IPS DF 6.9 (cell line): ENCODE data around the gene RETREG1.

ENCODE experiments used
- DNase-seq: peaks from one replicate; pipeline ENCODE4 v3.0.0-alpha.2; 2013; ENCODE audit warnings: low read depth, low spot score
- H3K27ac ChIP-seq: one replicate; pipeline ENCODE4 v1.5.1; 2013; ENCODE audit warnings: low read length, control low read depth
- H3K27me3 ChIP-seq: 2 replicates; pipeline ENCODE4 v1.6.1; 2013; ENCODE audit warnings: mild to moderate bottlenecking, low read length; ENCODE audit not compliant: control insufficient read depth, insufficient read depth
- H3K36me3 ChIP-seq: 2 replicates; pipeline ENCODE4 v1.6.1; 2013; ENCODE audit warnings: low read length; ENCODE audit not compliant: control insufficient read depth, insufficient read depth
- H3K4me1 ChIP-seq: 2 replicates; pipeline ENCODE4 v1.6.1; 2013; ENCODE audit warnings: low read length; ENCODE audit not compliant: control insufficient read depth, insufficient read depth
- H3K4me3 ChIP-seq: 2 replicates; pipeline ENCODE4 v1.5.1; 2013; ENCODE audit warnings: mild to moderate bottlenecking, low read length
- H3K9me3 ChIP-seq: 2 replicates; pipeline ENCODE4 v1.6.1; 2013; ENCODE audit warnings: low read length, inconsistent platforms; ENCODE audit not compliant: control insufficient read depth, insufficient read depth
- WGBS: extraction: QIAGEN DNeasy Blood & Tissue Kit; methylation state at CpG from one replicate; pipeline ENCODE4 v1.1.7; 2013; ENCODE audit warnings: mixed read lengths, missing lambda C conversion rate; ENCODE audit not compliant: insufficient read length, insufficient coverage; 5-methylcytosine and 5-hydroxymethylcytosine counted together

The RETREG1 gene

DNA sequence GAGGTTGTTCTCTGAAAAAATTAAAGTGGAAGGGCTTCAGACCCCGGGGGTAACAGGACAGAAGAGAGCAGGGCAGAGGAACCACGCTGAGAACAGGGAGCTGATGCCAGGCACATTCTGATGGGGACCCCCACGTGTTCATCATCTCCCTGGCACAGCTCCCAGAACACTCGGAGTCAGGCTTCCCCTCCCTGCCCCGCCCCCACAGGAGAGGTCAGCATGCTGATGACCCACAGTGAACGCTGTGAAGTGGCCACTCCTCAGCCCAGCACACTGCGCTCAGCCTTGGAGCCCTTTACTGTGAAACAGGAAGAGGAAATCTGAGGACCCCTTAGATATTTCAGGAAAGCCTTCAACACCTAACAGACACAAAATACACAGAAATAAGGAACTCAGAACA lies 16.4 kb downstream of the RETREG1 start:
- no CpG with 5 or more reads among the region's 7 CpGs for WGBS
- no peak for DNase-seq
- Histone ChIP-seq H3K27me3 (no peaks in the 10 kb centered on the region), H3K9me3 (no peaks in the 10 kb centered on the region), H3K27ac (no peak overlapping the region), H3K4me3 (no peak overlapping the region), H3K4me1 (no peaks in the 10 kb centered on the region), H3K36me3 (no peaks in the 10 kb centered on the region)

DNA sequence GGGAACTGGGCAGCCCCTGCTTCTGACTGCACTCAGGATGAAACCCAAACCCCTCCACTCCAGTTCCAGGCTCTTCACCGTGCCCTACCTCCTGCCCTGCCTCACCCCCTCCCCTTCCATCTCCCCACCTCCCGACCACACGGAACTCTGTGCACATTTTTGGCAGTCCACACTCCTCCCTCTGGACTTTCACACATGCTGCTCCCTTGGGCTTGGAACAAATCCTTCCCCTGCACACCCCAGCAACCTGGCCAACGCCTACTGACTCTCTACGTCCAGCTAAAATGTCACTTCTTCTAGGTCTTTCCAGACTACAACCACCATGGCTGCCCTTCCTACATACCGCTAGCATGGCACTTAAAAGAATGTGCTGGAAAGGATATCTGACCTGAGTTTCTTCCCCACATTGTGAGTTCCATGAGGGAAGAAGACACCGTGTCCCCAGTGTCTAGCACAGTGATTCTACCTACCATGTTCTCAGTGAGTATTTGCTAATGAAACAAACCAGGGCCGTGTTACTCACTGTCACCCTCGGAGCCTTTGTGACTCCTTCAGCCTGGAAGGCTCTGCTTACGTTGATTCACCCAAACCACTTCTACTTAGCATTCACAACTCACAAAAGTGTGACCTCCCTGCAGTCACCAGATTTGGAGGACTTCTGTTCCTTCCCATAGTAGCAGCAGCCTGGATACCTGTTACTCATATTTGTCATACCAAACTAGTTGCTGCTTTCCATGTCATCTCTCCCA lies 18.7 kb downstream of the RETREG1 start:
- WGBS = no CpG with 5 or more reads among the region's 10 CpGs
- no peak overlapping the region for H3K4me3 ChIP-seq
- DNase-seq = no peak
- no peaks in the 10 kb centered on the region for H3K36me3 ChIP-seq
- no peaks in the 10 kb centered on the region for H3K27me3 ChIP-seq
- H3K27ac ChIP-seq = no peak overlapping the region
- no peaks in the 10 kb centered on the region for H3K9me3 ChIP-seq
- H3K4me1 ChIP-seq = peaks cover 1% of the 10 kb centered on the region; the same call in 1 of the 2 replicates

DNA sequence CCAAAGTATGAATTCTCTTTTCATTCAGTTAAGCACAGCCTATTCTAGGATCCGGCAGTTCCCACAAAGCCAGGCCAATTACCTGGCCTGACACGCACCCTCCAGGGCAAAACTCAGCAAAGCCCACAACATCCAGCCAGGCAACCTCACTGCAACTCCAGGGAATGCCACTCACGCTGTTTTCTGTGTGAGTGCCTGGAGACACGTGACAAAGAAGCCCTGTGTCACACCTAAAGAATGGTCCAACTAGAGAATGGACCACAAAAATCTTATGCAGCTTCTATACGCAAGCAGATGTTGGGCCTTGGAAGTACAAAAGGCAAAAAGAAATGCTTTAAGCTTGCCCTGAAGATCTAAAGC lies 20.2 kb downstream of the RETREG1 start:
- H3K27me3 ChIP-seq = no peaks in the 10 kb centered on the region
- H3K36me3 ChIP-seq = no peaks in the 10 kb centered on the region
- H3K9me3 ChIP-seq = no peaks in the 10 kb centered on the region
- no CpG with 5 or more reads among the region's 5 CpGs for WGBS
- H3K4me3 ChIP-seq = no peak overlapping the region
- H3K4me1 ChIP-seq = peaks cover 2% of the 10 kb centered on the region; the same call in 1 of the 2 replicates
- H3K27ac ChIP-seq = no peak overlapping the region
- no peak for DNase-seq

DNA sequence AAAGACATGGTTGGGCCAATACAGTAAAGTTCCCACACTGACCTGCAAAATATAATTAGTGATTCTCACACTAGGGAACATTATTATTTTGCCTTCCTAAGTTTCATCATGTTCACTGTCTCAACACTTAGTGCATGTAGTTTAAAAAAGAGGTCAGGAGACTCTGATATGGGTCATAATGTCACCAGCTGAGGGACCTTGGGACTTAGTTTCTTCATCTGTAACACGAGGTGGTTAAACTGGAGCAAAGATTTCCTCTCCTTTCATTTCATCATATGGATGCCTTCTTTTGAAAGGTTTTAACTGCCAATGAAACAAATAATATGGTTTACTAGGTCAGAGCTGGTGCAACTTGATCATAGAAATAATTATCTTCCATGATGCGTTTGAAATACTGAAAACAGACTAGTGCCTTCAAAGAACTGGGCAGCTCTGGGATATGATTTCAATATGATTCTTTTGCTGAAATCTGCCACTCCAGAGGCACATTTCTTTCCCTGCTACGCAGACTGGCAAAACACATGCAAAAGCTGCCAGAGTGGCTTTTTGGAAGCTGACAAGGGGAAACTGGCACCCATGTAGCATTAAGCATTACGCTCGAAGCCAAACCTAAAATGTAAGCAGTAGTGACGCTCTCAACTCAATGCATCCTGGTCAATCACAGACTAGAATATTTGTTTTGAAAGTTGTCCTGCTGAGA lies 20.8 kb downstream of the RETREG1 start:
- H3K9me3 ChIP-seq = no peaks in the 10 kb centered on the region
- no peak overlapping the region for H3K27ac ChIP-seq
- H3K27me3 ChIP-seq = no peaks in the 10 kb centered on the region
- no CpG with 5 or more reads among the region's 6 CpGs for WGBS
- H3K4me3 ChIP-seq = no peak overlapping the region
- no peaks in the 10 kb centered on the region for H3K36me3 ChIP-seq
- no peak for DNase-seq
- H3K4me1 ChIP-seq = peaks cover 2% of the 10 kb centered on the region; the same call in 1 of the 2 replicates

DNA sequence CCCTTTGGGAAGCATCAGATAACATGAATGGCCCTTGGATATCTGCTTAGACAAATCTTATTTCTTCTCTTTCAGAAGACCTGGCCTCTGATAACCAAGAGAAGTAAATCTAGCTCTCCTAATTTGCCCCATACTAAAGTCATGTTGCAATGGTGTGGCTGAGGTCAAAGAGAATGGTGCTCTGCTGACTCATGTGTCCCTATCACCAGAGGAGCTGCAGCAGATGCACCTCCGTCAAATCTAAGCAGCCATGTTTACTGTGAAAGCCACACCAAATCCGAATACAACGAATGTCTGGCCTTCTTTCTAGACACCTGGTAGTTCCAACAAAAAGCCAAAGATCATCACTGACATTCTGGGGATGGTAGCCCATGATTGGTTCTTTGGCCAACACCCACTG lies 23.2 kb downstream of the RETREG1 start:
- no CpG with 5 or more reads among the region's 3 CpGs for WGBS
- peaks cover 2% of the 10 kb centered on the region; the same call in 1 of the 2 replicates for H3K4me1 ChIP-seq
- no peak for DNase-seq
- H3K9me3 ChIP-seq = no peaks in the 10 kb centered on the region
- H3K4me3 ChIP-seq = no peak overlapping the region
- no peak overlapping the region for H3K27ac ChIP-seq
- no peaks in the 10 kb centered on the region for H3K36me3 ChIP-seq
- no peaks in the 10 kb centered on the region for H3K27me3 ChIP-seq

DNA sequence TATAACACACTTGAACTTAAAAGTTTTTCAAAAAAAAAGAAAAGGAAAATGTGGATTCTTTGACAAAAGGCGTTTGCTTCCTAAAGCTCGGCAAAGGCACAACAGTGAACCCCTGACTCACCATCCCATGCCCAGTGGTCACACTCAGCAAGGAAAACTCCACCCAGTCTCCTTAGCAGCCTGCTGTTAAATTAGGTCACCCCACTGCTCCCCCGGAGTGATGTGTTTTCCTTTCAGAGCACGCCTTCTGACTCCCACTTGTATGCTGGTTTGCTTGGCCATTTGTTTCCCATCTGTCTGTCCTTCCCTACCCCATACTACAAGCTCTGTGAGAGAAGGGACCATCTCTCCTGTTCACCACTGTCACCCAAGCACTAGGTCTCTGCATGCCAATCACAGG lies 23.8 kb downstream of the RETREG1 start:
- Histone ChIP-seq H3K9me3 (no peaks in the 10 kb centered on the region), H3K4me3 (no peak overlapping the region), H3K36me3 (no peaks in the 10 kb centered on the region), H3K4me1 (peaks cover 2% of the 10 kb centered on the region; the same call in 1 of the 2 replicates), H3K27me3 (no peaks in the 10 kb centered on the region), H3K27ac (no peak overlapping the region)
- WGBS = no CpG with 5 or more reads among the region's 4 CpGs
- no peak for DNase-seq

DNA sequence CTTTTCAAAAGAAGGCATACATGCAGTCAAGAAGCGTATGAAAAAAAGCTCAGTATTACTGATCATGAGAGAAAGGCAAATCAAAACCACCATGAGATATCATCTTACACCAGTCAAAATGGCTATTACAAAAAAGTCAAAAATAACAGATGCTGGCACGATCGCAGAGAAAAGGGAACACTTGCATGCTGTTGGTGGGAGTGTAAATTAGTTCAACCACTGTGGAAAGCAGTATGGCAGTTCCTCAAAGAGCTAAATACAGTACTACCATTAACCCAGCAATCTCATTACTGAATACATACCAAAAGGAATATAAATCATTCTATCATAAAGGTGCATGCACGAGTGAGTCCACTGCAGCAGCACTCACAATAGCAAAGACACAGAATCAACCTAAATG lies 24.5 kb downstream of the RETREG1 start:
- Histone ChIP-seq H3K4me3 (no peak overlapping the region), H3K27me3 (no peaks in the 10 kb centered on the region), H3K27ac (no peak overlapping the region), H3K9me3 (no peaks in the 10 kb centered on the region), H3K36me3 (no peaks in the 10 kb centered on the region), H3K4me1 (peaks cover 2% of the 10 kb centered on the region; the same call in 1 of the 2 replicates)
- DNase-seq = no peak
- no CpG with 5 or more reads among the region's 4 CpGs for WGBS

DNA sequence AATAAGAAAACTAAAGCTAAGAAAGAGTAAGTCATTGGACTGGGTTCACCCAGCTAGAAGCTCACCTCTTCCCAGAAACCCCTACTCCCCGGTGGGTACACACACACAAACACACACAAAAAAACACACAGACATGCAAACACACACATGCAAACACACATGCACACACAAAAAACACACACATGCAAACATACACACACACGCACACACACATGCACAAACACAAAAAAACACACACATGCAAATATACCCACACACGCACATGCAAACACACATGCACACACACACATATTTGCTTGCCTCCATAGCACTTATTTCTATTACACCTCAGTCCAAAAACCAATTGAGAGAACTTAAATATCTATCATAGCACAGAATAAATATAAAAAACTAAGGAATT lies 26.1 kb downstream of the RETREG1 start:
- no peak overlapping the region for H3K4me3 ChIP-seq
- H3K27me3 ChIP-seq = no peaks in the 10 kb centered on the region
- no CpG with 5 or more reads among the region's 3 CpGs for WGBS
- no peak overlapping the region for H3K27ac ChIP-seq
- H3K36me3 ChIP-seq = no peaks in the 10 kb centered on the region
- DNase-seq = no peak
- peaks cover 2% of the 10 kb centered on the region; the same call in 1 of the 2 replicates for H3K4me1 ChIP-seq
- H3K9me3 ChIP-seq = no peaks in the 10 kb centered on the region

DNA sequence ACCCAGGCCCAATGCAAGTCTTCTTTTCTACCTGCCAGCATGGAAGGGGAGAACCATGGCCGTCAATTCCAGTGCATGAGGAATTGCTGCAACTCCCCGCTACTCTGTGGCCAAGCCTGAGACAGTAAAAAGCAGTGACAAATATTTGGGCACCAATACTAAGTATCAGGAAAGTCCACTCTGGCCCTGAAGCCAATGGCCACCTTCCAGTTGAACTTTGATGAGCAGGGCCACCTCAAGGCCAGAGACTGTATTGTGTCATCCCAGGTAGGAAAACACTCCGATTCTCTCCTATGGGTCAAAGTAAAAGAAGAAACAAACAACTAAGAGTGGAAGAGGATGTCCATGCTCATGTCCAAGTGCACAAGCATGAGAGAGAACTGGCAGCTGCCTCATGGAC lies 27.1 kb downstream of the RETREG1 start:
- H3K27me3 ChIP-seq = no peaks in the 10 kb centered on the region
- no peak for DNase-seq
- no CpG with 5 or more reads among the region's 3 CpGs for WGBS
- H3K9me3 ChIP-seq = no peaks in the 10 kb centered on the region
- no peaks in the 10 kb centered on the region for H3K36me3 ChIP-seq
- no peak overlapping the region for H3K27ac ChIP-seq
- H3K4me3 ChIP-seq = no peak overlapping the region
- H3K4me1 ChIP-seq = peaks cover 2% of the 10 kb centered on the region; the same call in 1 of the 2 replicates

DNA sequence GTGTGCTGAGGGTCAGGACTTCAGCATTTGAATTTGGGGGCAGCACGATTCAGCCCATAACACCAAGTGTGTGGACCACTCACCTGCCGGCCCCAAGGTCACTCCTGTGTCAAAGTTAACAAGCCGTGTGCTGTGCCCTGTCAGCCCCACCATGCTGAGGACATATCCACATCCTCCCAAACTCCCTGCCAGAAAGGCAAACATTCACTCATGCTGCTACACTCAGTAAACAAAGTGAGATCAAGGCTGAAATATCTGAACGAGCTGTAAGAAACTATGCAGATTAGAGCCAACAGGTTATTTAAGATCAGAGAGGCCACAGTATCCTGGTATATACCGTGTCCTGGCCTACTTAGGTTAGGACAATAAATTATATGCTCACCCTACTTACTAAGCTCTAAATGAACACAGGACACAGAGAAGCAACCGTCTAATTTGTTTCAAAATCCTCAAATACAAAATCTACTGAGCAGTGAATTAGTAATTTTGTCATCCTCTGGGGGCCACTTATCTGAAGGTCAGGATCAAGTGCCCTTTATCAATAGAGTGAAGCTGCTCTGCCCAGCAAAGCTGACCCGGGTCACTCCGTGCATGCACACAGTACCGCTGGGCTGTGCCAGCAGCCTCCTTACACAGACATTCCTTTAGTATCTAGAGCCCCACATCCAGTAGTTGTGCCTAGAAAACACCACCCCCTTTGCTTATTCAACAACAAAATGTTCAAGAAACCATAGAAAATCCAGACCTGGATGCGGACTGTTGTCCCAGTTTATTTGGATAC lies 28.2 kb downstream of the RETREG1 start:
- Histone ChIP-seq H3K27me3 (no peaks in the 10 kb centered on the region), H3K4me3 (no peak overlapping the region), H3K36me3 (no peaks in the 10 kb centered on the region), H3K9me3 (no peaks in the 10 kb centered on the region), H3K27ac (no peak overlapping the region), H3K4me1 (peaks cover 2% of the 10 kb centered on the region; the same call in 1 of the 2 replicates)
- no peak for DNase-seq
- WGBS = no CpG with 5 or more reads among the region's 10 CpGs
